Bronchial epithelial cell (primary cell): ENCODE results near the gene USP22. TPM values are rescaled to one million over a fixed set of nuclear protein-coding genes. Genes with fewer than 3 reads are reported as not detected.

Source experiments
- DNase-seq: peaks from one replicate; pipeline ENCODE4 v3.0.0-alpha.2; 2010; ENCODE audit warnings: low read depth
- FAIRE-seq: peaks from 2 replicates; lab custom pipeline; 2011; peaks lifted over from hg19 to GRCh38; lab: Jason Lieb, UNC
- H3K27me3 ChIP-seq: 2 replicates; pipeline ENCODE4 v1.5.1; 2011; ENCODE audit warnings: low read length; ENCODE audit not compliant: control insufficient read depth, insufficient read depth
- H3K36me3 ChIP-seq: 2 replicates; pipeline ENCODE4 v1.5.1; 2011; ENCODE audit warnings: low read length; ENCODE audit not compliant: control insufficient read depth, insufficient read depth
- H3K4me3 ChIP-seq: 2 replicates; pipeline ENCODE4 v1.5.1; 2011; ENCODE audit warnings: mild to moderate bottlenecking, low read depth, low read length, control low read depth
- CTCF ChIP-seq: IDR thresholded peaks from 2 replicates; pipeline ENCODE4 v1.5.1; 2011; ENCODE audit warnings: mild to moderate bottlenecking, moderate library complexity, low read length, control low read depth, inconsistent platforms; ENCODE audit not compliant: insufficient read depth, severe bottlenecking
- total RNA-seq: library from RNA; depleted of rRNA; stranded (reverse); fragments of >200 nt; gene quantifications from 2 replicates; pipeline ENCODE4 v1.2.1, GENCODE V29; 2014

Gene USP22
- total RNA-seq, 1 donor from 2014 or later, result 165 TPM

- no peak for TF ChIP-seq CTCF
- H3K36me3 ChIP-seq, result no peaks in the 10 kb centered on the region
- FAIRE-seq (no peak), DNase-seq (no peak)
- H3K27me3 ChIP-seq, result no peaks in the 10 kb centered on the region
- H3K4me3 ChIP-seq, result no peak overlapping the region
Measured at GRCh38 chr17:20992416-20992815, 50.4 kb downstream of the USP22 start.

GRCh38 chr17:20991276-20992037 is 51.4 kb downstream of the USP22 start:
- DNase-seq (no peak), FAIRE-seq (no peak)
- no peaks in the 10 kb centered on the region for H3K36me3 ChIP-seq
- no peak overlapping the region for H3K4me3 ChIP-seq
- TF ChIP-seq CTCF, result no peak
- H3K27me3 ChIP-seq, result no peaks in the 10 kb centered on the region

GRCh38 chr17:20989991-20990855 is 52.6 kb downstream of the USP22 start:
- DNase-seq (no peak), FAIRE-seq (no peak)
- no peak for TF ChIP-seq CTCF
- H3K36me3 ChIP-seq, result no peaks in the 10 kb centered on the region
- no peaks in the 10 kb centered on the region for H3K27me3 ChIP-seq
- no peak overlapping the region for H3K4me3 ChIP-seq

GRCh38 chr17:20989481-20989880 is 53.3 kb downstream of the USP22 start:
- Histone ChIP-seq H3K36me3 (no peaks in the 10 kb centered on the region), H3K27me3 (no peaks in the 10 kb centered on the region), H3K4me3 (no peak overlapping the region)
- DNase-seq (no peak), FAIRE-seq (no peak)
- TF ChIP-seq CTCF, result no peak

- H3K36me3 ChIP-seq, result no peaks in the 10 kb centered on the region
- H3K27me3 ChIP-seq, result no peaks in the 10 kb centered on the region
- no peak for FAIRE-seq
- H3K4me3 ChIP-seq, result no peak overlapping the region
- DNase-seq, result no peak
- TF ChIP-seq CTCF, result no peak
Measured at GRCh38 chr17:20988896-20989295, 53.9 kb downstream of the USP22 start.
